ENCODE measurements around the gene CRACR2A.

Gene CRACR2A

GRCh38 chr12:3578557-3578956, 174.4 kb downstream of the CRACR2A start:
- Histone ChIP-seq H3K27me3 (replicated peaks; ENCODE audit: control insufficient read depth, insufficient read depth, low read length) (no peaks in the 10 kb centered on the region; the same call in 1 of the 2 replicates), H3K36me3 (ENCODE audit: control insufficient read depth, insufficient read depth, low read length) (no peaks in the 10 kb centered on the region), H3K4me3 (replicated peaks; ENCODE audit: low read depth, low read length) (no peak overlapping the region)
- DNase-seq (ENCODE audit: extremely low read depth, insufficient read length): no peak
- TF ChIP-seq CTCF (IDR thresholded peaks at IDR 0.05; ENCODE audit: insufficient read depth, low read length, poor library complexity, severe bottlenecking): no peak

GRCh38 chr12:3576891-3577290, 176.0 kb downstream of the CRACR2A start:
- Histone ChIP-seq H3K4me3 (replicated peaks; ENCODE audit: low read depth, low read length) (no peak overlapping the region), H3K27me3 (replicated peaks; ENCODE audit: control insufficient read depth, insufficient read depth, low read length) (no peaks in the 10 kb centered on the region; the same call in 1 of the 2 replicates), H3K36me3 (ENCODE audit: control insufficient read depth, insufficient read depth, low read length) (no peaks in the 10 kb centered on the region)
- DNase-seq (ENCODE audit: extremely low read depth, insufficient read length): no peak
- no peak for TF ChIP-seq CTCF (IDR thresholded peaks at IDR 0.05; ENCODE audit: insufficient read depth, low read length, poor library complexity, severe bottlenecking)

GRCh38 chr12:3574986-3575385, 177.9 kb downstream of the CRACR2A start:
- H3K36me3 ChIP-seq (ENCODE audit: control insufficient read depth, insufficient read depth, low read length): no peaks in the 10 kb centered on the region
- H3K27me3 ChIP-seq (replicated peaks; ENCODE audit: control insufficient read depth, insufficient read depth, low read length): no peaks in the 10 kb centered on the region
- no peak for TF ChIP-seq CTCF (IDR thresholded peaks at IDR 0.05; ENCODE audit: insufficient read depth, low read length, poor library complexity, severe bottlenecking)
- no peak for DNase-seq (ENCODE audit: extremely low read depth, insufficient read length)
- H3K4me3 ChIP-seq (replicated peaks; ENCODE audit: low read depth, low read length): no peak overlapping the region

- no peak for DNase-seq (ENCODE audit: extremely low read depth, insufficient read length)
- TF ChIP-seq CTCF (IDR thresholded peaks at IDR 0.05; ENCODE audit: insufficient read depth, low read length, poor library complexity, severe bottlenecking): no peak
- Histone ChIP-seq H3K36me3 (ENCODE audit: control insufficient read depth, insufficient read depth, low read length) (no peaks in the 10 kb centered on the region), H3K4me3 (replicated peaks; ENCODE audit: low read depth, low read length) (no peak overlapping the region), H3K27me3 (replicated peaks; ENCODE audit: control insufficient read depth, insufficient read depth, low read length) (no peaks in the 10 kb centered on the region)
These were observed 180.3 kb downstream of the CRACR2A start for GRCh38 chr12:3572560-3572959.

- H3K36me3 ChIP-seq (ENCODE audit: control insufficient read depth, insufficient read depth, low read length): no peaks in the 10 kb centered on the region
- H3K4me3 ChIP-seq (replicated peaks; ENCODE audit: low read depth, low read length): no peak overlapping the region
- H3K27me3 ChIP-seq (replicated peaks; ENCODE audit: control insufficient read depth, insufficient read depth, low read length): no peaks in the 10 kb centered on the region
- no peak for TF ChIP-seq CTCF (IDR thresholded peaks at IDR 0.05; ENCODE audit: insufficient read depth, low read length, poor library complexity, severe bottlenecking)
- DNase-seq (ENCODE audit: extremely low read depth, insufficient read length): no peak
These were observed 181.2 kb downstream of the CRACR2A start for GRCh38 chr12:3571724-3572123.

- no peak for TF ChIP-seq CTCF (IDR thresholded peaks at IDR 0.05; ENCODE audit: insufficient read depth, low read length, poor library complexity, severe bottlenecking)
- no peaks in the 10 kb centered on the region for H3K27me3 ChIP-seq (replicated peaks; ENCODE audit: control insufficient read depth, insufficient read depth, low read length)
- H3K4me3 ChIP-seq (replicated peaks; ENCODE audit: low read depth, low read length): no peak overlapping the region
- no peak for DNase-seq (ENCODE audit: extremely low read depth, insufficient read length)
- no peaks in the 10 kb centered on the region for H3K36me3 ChIP-seq (ENCODE audit: control insufficient read depth, insufficient read depth, low read length)
These were observed 181.6 kb downstream of the CRACR2A start for GRCh38 chr12:3571323-3571722.

Data from GM06990 (cell line).